PC-3 (cell line): Measurements from ENCODE around the gene EIF4B. TPM values are rescaled to one million over a fixed set of nuclear protein-coding genes. Genes with fewer than 3 reads are reported as not detected.

Experiments used
- ATAC-seq: fragments of 200-7000 bp; cut with Tn5 transposase; 2 replicates; pipeline ENCODE4 v1.9.1; 2020; ENCODE audit warnings: mild to moderate bottlenecking, moderate library complexity
- BruUV-seq: library from RNA; stranded (reverse); fragments of 400-500 nt; replicated peaks from 2 replicates; lab custom pipeline; 2021; lab: Mats Ljungman, UMichigan
- CTCF ChIA-PET: fragments of 300-600 bp; sonication (Branson Sonifier 250); formaldehyde crosslinking; loops from one replicate; lab custom pipeline; 2022; ENCODE audit warnings: antibody characterized with exemption; lab: Charles Lee
- POLR2A ChIA-PET: fragments of 300-600 bp; sonication (Branson Sonifier 250); formaldehyde crosslinking; loops from one replicate; lab custom pipeline; 2022; ENCODE audit warnings: antibody characterized with exemption; ENCODE audit not compliant: unreplicated experiment; lab: Charles Lee
- DNase-seq: peaks from one replicate; pipeline ENCODE4 v3.0.0-alpha.2; 2015
- H2AFZ ChIP-seq: fragments of 300-600 bp; sonication (generic); 2 replicates; pipeline ENCODE4 v1.6.0; 2016; ENCODE audit warnings: antibody characterized with exemption, low read length
- H3F3A ChIP-seq: fragments of 300-600 bp; sonication (generic); one replicate; pipeline ENCODE4 v1.6.0; 2017; ENCODE audit warnings: antibody characterized with exemption, low read length, control low read depth, mild to moderate bottlenecking; ENCODE audit not compliant: unreplicated experiment
- H3K27ac ChIP-seq: fragments of 300-600 bp; sonication (generic); 2 replicates; pipeline ENCODE4 v1.5.1; 2016; ENCODE audit warnings: mild to moderate bottlenecking, low read length
- H3K27me3 ChIP-seq: fragments of 300-600 bp; sonication (generic); 2 replicates; pipeline ENCODE4 v1.6.1; 2016; ENCODE audit warnings: low read length, mixed read lengths
- H3K36me3 ChIP-seq: fragments of 300-600 bp; sonication (generic); 2 replicates; pipeline ENCODE4 v1.6.1; 2016; ENCODE audit warnings: low read depth, mixed run types, low read length, mixed read lengths
- H3K4me1 ChIP-seq: fragments of 300-600 bp; sonication (generic); 2 replicates; pipeline ENCODE4 v1.5.1; 2016; ENCODE audit warnings: low read length; ENCODE audit not compliant: insufficient read depth
- H3K4me2 ChIP-seq: fragments of 300-600 bp; sonication (generic); 2 replicates; pipeline ENCODE4 v1.6.0; 2016; ENCODE audit warnings: low read length
- H3K4me3 ChIP-seq: fragments of 300-600 bp; sonication (generic); 2 replicates; pipeline ENCODE4 v1.5.1; 2016; ENCODE audit warnings: mild to moderate bottlenecking, low read length, mixed read lengths
- H3K79me2 ChIP-seq: fragments of 300-600 bp; sonication (generic); 2 replicates; pipeline ENCODE4 v1.6.1; 2017; ENCODE audit warnings: low read length, mixed read lengths
- H3K9ac ChIP-seq: fragments of 300-600 bp; sonication (generic); 2 replicates; pipeline ENCODE4 v1.6.0; 2016; ENCODE audit warnings: mild to moderate bottlenecking, low read length
- H3K9me2 ChIP-seq: fragments of 300-600 bp; sonication (generic); replicated peaks from 2 replicates; pipeline ENCODE4 v1.6.1; 2016; ENCODE audit warnings: mixed run types, low read length, mixed read lengths
- H3K9me3 ChIP-seq: fragments of 300-600 bp; sonication (generic); 2 replicates; pipeline ENCODE4 v1.6.1; 2016; ENCODE audit warnings: low read length, mixed read lengths
- H4K20me1 ChIP-seq: fragments of 300-600 bp; sonication (generic); 2 replicates; pipeline ENCODE4 v1.6.1; 2016; ENCODE audit warnings: low read length, mixed read lengths
- EZH2 ChIP-seq: fragments of 300-600 bp; sonication (generic); IDR thresholded peaks from one replicate; pipeline ENCODE4 v1.6.1; 2017; ENCODE audit warnings: antibody characterized with exemption, mild to moderate bottlenecking, low read length; ENCODE audit not compliant: unreplicated experiment
- EZH2phosphoT487 ChIP-seq: fragments of 300-600 bp; sonication (generic); IDR thresholded peaks from 2 replicates; pipeline ENCODE4 v1.6.1; 2018; ENCODE audit warnings: mild to moderate bottlenecking, antibody characterized with exemption, low read length, borderline replicate concordance
- intact Hi-C: fragments of 100-400 bp; cut with micrococcal nuclease; formaldehyde crosslinking; loops from 2 replicates; pipeline ENCODE4 v1.9.0; 2023
- total RNA-seq: library from RNA; depleted of rRNA; stranded (reverse); fragments of >200 nt; gene quantifications from 2 replicates; pipeline ENCODE4 v1.2.3, GENCODE V29; 2014
- TF ChIP-seq, protein P1 (sequence below): fragments of 300-600 bp; sonication (generic); conservative IDR thresholded peaks from 2 replicates; pipeline ENCODE4 v1.5.1; 2017; ENCODE audit warnings: antibody characterized with exemption, low read depth, mild to moderate bottlenecking, low read length

EIF4B gene
- total RNA-seq, 1 experiment from 2014 or later = 424 TPM

DNA sequence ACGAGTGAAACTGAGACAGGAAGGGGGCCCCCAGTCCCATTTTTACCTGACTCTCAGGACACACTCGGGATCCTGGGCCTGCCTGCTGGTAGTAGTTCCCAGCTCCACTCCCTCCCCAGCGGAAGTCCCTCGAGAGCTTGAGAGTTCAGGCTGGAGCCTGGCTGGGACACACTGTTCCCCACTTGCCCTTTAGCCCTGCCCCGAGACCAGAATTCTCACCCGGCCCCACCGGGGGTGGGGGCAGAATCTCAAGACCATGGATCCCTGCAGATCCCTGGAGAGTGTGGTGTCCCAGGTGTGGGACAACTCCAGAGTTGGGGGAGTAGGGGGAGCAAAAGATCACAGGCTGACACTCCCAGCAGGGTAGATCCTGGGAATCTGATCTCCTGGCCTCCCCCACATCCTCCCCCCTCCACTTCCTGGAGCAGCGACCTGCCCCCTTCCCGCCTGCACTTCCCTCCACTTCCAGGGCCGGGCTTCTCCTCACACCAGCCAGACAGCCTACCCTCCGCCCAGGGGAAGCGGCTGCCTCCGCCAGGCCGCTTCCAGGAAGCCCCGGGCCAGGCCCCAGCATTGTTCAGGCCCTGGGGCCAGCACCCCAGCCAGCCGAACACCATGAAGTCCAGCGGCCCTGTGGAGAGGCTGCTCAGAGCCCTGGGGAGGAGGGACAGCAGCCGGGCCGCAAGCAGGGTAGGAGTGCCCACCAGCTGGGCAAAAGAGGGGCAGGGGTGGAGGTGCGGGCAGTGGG lies 43.5 kb downstream of the EIF4B start, which contains the start of gene TNS2:
Gene TNS2 (plus strand): TSS at position 495 of the 748 bp plus-strand sequence. CDS start 121 bp downstream, at position 616.
- H3K79me2 ChIP-seq = peaks cover 34% of the 10 kb centered on the region
- peaks cover 5% of the 10 kb centered on the region for H3F3A ChIP-seq
- intact Hi-C loops = no loop called here
- peak within 1 kb of the TSS; percentile 89 for H3K4me2 ChIP-seq
- H3K9me2 ChIP-seq = no peaks in the 10 kb centered on the region
- no peaks in the 10 kb centered on the region for H3K9me3 ChIP-seq
- H4K20me1 ChIP-seq = no peaks in the 10 kb centered on the region
- H3K4me3 ChIP-seq = peak within 1 kb of the TSS; percentile 67
- TF ChIP-seq, protein P1, sequence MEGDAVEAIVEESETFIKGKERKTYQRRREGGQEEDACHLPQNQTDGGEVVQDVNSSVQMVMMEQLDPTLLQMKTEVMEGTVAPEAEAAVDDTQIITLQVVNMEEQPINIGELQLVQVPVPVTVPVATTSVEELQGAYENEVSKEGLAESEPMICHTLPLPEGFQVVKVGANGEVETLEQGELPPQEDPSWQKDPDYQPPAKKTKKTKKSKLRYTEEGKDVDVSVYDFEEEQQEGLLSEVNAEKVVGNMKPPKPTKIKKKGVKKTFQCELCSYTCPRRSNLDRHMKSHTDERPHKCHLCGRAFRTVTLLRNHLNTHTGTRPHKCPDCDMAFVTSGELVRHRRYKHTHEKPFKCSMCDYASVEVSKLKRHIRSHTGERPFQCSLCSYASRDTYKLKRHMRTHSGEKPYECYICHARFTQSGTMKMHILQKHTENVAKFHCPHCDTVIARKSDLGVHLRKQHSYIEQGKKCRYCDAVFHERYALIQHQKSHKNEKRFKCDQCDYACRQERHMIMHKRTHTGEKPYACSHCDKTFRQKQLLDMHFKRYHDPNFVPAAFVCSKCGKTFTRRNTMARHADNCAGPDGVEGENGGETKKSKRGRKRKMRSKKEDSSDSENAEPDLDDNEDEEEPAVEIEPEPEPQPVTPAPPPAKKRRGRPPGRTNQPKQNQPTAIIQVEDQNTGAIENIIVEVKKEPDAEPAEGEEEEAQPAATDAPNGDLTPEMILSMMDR = no peak
- no peak for TF ChIP-seq EZH2phosphoT487
- TF ChIP-seq EZH2 = no peak
- POLR2A ChIA-PET = no interaction called here
- peaks cover 74% of the 10 kb centered on the region for H3K4me1 ChIP-seq
- ATAC-seq (peak; percentile 14), DNase-seq (peak; percentile 61)
- H3K27me3 ChIP-seq = no peaks in the 10 kb centered on the region
- no peaks in the 10 kb centered on the region for H3K36me3 ChIP-seq
- BruUV-seq = no TSS peak
- CTCF ChIA-PET = interaction anchor here (2.0 kb wide), 1 partner anchor 16 kb away, joined by 7 read pairs; no protein-coding TSS in a partner anchor
- H2AFZ ChIP-seq = peak within 1 kb of the TSS; percentile 10; the same call in 1 of the 2 replicates
- peak within 1 kb of the TSS; percentile 64 for H3K9ac ChIP-seq
- H3K27ac ChIP-seq = peak within 1 kb of the TSS; percentile 55

DNA sequence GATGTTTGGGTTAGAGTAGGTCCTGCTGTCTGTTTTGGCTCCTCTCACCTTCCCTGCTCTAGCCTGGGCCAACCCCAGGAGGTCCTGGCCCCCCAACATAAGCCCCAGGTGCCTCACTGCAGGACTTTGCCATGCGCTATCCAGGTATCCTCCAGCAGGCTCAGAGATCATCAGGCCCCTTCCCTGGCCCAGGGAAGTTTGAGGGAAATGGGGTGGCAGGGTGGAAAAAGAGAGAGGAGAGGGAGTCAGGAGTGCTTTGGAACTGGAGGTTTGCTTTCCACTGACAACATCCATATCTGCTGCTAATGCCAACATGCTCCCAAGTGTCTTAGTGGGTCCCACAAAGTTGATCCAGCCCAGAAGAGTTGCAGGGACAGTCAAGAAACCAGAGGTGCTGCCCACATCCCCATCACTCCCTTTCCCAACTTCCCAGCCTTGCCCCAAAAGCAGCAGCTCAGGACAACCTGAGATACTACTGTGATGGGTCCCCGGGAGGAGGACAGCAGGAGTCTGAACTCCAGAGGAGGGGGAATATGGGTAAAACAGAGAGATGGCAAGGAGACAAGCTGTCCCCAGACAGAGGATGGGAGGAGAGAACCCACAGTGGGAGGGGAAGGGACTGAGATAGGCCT lies 44.3 kb downstream of the EIF4B start:
- no peaks in the 10 kb centered on the region for H3K27me3 ChIP-seq
- H3K79me2 ChIP-seq = peaks cover 34% of the 10 kb centered on the region
- intact Hi-C loops = no loop called here
- peak overlapping the region; percentile 64 for H3K9ac ChIP-seq
- BruUV-seq = TSS peak; percentile 10
- H3K27ac ChIP-seq = peak overlapping the region; percentile 55; the same call in 1 of the 2 replicates
- H3K4me1 ChIP-seq = peaks cover 73% of the 10 kb centered on the region
- no peaks in the 10 kb centered on the region for H4K20me1 ChIP-seq
- H3K9me2 ChIP-seq = no peaks in the 10 kb centered on the region
- peak overlapping the region; percentile 67 for H3K4me3 ChIP-seq
- ChIA-PET CTCF (no interaction called here), POLR2A (no interaction called here)
- peaks cover 5% of the 10 kb centered on the region for H3F3A ChIP-seq
- no peaks in the 10 kb centered on the region for H3K9me3 ChIP-seq
- ATAC-seq = no peak
- H3K4me2 ChIP-seq = peak overlapping the region; percentile 89
- TF ChIP-seq EZH2phosphoT487 (no peak), EZH2 (no peak)
- TF ChIP-seq, protein P1 = no peak
- no peak for DNase-seq
- no peak overlapping the region for H2AFZ ChIP-seq
- no peaks in the 10 kb centered on the region for H3K36me3 ChIP-seq
